Mesenteric fat pad (tissue), 1 donor: ENCODE measurements around the gene AP1S3. TPM values are rescaled to one million over a fixed set of nuclear protein-coding genes. Genes with fewer than 3 reads are reported as not detected.
"Not testable (repeated sequence)": the region's sequence is repeated elsewhere in the genome, so short reads cannot be mapped to it uniquely, and the experiment has no call there.

Experiments used
- DNase-seq: peaks from one replicate; pipeline ENCODE4 v3.0.0-alpha.2; 2020; ENCODE audit warnings: low spot score
- total RNA-seq: library from RNA; stranded (reverse); fragmentation: NEBNext Ultra II Directional; extraction: Animal tissue kit (Norgen Biotek cat#: 25700); gene quantifications from one replicate; pipeline ENCODE4 v1.2.1, GENCODE V29; 2021
- donor health status: DM: yes; HTN: yes; CAD: no.

The AP1S3 gene
- total RNA-seq, 1 donor from 2014 or later = 0.61 TPM

DNA sequence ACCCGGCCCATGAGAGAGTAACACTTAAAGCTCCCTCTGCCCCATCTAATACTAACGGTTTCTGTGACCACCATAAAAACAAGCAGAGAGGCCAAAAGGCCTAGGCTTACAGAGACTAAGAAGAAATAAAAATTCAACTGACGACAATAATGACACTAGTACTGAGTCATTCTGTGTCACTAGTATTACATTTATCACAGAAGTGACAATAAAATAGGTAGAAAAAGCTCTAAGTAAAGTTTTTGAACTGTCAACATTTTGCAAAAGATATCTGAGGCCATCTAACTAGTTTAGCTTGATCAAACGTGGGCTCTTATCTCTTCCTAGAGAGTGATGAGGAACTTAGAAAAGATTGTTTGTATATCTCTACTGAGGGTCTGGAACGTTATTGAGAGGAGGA, 35.6 kb downstream of the AP1S3 start:
- no peak for DNase-seq

DNA sequence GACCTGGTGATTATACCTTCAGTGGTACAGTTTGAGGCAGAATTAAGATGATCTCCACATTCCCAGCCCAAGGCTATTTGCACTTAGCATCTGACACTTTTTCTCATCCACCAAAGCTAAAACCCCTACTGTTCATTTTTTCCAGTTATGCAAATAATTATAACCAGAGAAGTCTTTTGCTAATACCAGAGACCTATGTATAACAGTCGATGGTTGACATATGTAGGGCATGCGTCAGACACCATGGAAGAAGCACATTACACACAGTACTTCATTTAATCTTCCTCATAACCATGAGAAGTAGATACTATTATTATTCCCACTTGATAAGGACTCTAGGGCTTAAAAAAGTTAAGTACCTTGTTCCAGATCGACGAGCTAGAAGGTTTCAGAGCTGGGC, 36.5 kb downstream of the AP1S3 start:
- no peak for DNase-seq

DNA sequence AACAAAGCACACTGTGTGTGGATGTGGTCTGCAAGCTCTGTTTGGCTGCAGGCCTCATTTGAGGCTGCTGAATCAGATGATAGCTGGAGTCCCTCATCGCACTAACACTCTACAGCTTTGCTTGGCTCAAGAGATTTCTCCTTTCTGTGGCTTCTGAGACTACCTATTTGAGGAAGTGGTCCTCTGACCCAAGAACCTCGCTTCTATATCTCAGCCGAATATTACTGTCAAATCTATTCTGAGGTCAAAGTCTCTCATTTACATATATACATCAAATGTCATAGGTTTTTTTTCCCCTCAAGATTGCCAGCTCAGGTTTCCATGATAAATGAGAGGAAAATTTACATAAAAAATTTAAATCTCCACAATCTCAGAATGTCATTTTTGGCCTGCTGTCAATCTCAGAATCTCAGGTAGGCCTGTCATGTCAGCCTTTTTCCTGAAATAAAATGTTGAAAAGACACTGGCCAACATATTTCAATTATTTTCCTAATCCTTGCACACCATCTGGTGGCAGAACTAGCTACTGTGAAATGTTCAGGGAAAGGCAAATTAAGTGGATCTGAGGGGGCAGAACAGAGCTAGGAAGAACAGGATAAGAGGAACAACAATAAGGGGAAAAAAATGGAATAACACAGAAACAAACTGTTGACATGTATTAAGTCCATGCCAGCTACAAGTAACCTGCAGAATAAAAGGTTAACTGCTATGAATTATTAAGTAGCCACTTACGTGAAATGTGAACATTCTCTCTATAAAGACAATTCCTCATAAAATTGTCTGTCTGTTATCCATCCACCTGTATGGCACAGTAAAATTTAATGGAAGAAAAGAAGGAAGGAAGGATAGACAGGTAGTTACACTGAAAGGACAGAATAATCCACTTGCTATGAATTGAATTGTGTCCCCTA, 39.3 kb downstream of the AP1S3 start:
- no peak for DNase-seq

DNA sequence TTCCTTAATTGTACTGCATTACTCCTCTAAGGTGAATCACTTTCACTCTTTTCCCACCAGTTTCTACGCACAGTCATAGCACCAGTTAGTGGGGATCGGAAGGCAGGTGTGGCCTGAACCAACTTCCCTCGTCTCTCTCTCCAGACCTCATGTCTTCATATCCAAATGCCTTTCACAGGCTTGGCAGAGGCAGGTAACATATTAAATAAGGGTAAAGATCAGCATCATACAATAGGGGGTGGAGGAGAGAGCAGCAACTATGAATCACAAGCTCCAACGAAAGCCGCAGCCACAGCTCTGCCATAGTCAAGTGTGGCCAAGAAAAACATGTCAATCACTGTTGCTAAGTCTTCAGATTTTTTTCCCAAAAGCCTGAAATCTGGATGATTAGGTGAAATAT, 40.3 kb downstream of the AP1S3 start:
- no peak for DNase-seq

DNA sequence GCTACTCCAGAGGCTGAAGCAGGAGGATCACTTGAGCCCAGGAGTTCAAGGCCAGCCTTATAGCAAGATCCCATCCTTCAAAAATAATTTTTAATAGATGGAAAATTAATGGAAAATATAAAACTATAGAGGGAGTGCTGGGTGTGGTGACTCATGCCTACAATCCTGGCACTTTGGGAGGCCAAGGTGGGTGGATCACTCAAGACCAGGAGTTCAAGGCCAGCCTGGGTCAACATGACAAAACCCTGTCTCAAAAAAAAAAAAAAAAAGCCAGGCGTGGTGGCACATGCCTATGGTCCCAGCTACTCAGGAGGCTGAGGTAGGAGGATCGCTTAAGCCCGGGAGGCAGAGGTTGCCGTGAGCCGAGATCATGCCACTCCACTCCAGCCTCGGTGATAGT, 48.0 kb downstream of the AP1S3 start:
- DNase-seq = no peak

DNA sequence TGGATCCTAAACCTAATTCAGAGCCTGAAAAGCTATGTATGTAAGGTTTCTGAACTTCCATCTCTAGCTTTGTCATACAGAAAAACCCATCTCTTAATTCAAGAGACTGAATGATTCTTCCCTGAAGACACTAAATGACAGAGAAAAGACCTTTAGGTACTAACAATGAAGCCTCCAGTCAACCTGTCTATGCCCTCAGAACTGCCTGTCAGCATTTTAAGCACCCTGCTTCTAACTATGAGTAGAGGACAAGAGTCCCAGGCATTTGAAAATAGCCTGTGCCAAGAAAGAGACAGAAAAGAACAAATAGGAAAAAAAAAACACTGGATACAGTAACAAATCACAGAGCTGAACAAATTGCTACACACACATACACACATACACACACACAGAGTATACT, 48.6 kb downstream of the AP1S3 start:
- no peak for DNase-seq

DNA sequence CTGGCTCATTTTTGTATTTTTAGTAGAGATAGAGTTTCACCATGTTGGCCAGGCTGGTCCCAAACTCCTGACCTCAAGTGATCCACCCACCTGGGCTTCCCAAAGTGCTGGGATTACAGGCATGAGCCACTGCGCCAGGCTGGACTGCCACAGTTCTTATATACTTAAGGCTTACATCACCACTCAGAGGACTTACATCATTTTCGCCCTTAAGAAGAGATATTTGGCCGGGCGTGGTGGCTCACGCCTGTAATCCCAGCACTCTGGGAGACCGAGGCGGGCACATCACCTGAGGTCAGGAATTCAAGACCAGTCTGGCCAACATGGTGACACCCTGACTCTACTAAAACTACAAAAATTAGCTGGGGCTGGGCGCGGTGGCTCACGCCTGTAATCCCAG, 49.3 kb downstream of the AP1S3 start:
- not testable (repeated sequence) for DNase-seq

DNA sequence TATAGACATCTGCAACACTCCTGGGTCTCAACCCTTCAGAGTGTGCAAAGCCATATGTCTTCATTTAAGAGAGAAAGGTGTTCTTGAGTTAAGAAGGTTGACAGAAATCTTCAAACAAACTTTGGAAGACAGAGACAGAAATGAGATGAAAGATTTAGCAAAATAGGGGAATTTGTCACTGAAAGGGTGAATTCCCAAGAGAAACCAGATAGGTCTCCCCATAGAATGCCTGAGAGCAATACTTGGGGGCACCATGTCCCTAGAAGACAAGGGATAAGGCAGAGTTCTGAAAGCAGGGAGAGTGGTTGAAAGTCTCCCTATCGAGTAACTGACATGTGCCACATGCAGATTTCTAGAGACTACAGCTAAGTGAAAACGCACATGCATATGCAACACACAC, 50.0 kb downstream of the AP1S3 start:
- no peak for DNase-seq

DNA sequence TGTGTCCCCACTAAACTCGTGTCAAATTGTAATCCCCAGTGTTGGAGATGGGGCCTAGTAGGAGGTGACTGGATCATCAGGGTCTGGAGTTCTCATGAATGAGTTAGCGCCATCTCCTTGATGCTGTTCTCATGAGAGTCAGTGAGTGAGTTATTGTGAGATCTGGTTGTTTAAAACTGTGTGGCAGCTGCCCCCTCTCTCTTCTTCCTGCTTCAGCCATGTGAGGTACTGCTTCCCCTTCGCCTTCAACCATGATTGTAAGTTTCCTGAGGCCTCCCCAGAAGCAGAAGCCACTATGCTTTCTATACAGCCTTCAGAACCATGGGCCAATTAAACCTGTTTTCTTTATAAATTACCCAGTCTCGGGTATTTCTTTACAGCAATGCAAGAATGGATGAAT, 50.4 kb downstream of the AP1S3 start:
- no peak for DNase-seq

DNA sequence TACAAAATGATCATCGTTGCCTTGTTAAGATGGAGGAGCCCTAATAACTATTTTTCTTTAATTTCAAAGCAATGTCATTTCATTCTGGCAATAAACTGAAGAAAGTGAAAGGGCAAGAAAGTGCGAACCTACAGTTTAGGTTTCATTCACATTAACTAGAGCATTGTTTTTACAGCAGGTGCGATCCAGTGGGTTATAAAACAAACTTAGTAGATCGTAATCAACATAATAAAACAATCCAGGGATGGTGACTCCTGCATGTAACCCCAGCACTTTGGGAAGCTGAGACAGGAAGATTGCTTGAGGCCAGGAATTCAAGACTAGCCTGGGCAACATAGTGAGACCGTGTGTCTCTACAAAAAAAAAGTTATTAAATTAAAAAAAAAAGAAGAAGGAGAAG, 51.1 kb downstream of the AP1S3 start:
- no peak for DNase-seq

DNA sequence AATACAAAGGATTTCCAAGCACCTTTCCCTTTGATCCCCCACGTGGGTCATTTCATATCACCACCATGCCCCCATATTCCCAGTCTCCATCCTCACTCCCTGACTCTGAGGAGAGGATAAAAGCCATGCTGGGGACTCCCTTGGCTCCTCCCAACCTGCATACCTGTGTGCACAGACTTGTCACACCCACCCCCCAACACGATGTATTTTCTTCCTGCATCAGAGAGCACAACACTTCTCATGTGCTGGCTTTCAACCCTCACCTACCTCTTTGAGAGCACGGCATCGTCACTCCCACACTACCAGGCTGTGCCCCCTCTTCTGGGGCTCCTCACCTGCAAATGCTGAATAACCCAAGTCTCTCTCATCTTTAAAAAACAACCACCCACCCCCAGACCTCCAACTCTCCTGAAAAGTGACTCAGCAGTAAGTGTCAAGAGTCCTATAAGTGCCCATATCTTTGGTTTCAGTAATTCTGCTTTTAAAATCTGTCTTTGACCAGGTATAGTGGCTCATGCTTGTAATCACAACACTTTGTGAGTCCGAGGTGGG, 53.1 kb downstream of the AP1S3 start:
- no peak for DNase-seq

DNA sequence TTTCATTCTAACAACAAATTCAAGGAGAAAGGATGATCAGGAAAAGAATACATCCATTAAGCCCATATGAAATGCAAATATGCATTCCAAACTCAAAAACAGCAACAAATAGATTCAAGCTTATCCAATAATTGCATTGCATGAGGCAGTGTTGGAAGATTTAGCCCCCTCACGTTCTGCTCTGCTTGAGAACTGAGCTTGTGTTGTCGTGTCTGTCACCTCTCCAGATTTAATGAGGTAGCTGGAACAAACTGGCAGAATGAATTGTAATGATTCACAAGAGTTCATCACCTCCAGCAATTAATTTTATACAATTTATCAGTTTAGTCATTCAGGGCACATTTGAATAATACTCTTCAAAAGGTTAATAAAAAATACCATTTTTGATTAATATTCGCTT, 54.8 kb downstream of the AP1S3 start:
- no peak for DNase-seq

DNA sequence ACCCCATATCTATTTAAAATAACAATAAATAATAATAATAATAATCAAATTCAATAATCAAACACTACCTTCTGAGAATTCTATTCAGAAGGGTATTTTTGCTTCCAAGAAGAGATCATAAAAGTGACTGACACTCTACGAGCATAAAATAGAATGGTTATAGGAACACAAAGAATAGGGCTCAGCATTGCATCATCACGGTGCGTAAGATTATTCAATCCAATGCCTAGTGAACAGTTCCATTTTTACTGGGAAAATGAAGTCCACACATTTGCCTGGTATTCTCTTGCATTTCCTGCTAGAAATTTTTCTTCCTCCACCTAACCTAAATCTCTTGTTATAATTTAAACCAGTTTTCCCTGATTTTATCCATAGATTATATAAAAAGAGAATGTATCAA, 55.8 kb downstream of the AP1S3 start:
- no peak for DNase-seq

DNA sequence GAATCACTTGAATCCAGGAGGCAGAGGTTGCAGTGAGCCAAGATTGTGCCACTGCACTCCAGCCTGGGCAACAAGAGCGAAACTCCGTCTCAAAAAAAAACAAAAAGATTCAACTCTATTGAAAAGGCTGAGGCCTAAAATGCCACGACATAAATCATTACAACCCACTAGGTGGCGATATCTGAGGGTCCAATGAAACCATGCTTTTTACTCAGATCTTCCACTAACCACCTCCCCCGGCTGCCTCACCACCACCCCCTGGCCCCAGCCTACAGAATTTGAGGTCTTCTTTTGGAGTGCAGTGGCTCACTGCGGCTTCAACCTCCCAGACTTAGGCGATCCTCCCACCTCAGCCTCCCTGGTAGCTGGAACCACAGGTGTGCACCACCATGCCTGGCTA, 57.5 kb downstream of the AP1S3 start:
- DNase-seq = no peak

DNA sequence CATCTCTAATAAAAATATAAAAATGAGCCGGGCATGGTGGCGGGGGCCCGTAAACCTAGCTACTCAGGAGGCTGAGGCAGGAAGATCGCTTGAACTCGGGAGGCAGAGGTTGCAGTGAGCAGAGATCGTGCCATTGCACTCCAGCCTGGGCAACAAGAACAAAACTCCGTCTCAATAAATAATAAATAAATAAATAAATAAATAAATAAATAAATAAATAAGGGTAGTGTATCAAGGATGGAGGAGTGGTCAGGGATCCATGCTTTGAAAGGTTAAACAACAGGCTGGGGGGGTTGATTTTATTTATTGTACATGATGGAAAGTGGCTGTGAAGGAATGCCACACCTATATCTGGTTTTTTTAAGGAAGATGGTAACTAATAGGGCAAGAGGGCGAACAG, 63.2 kb downstream of the AP1S3 start:
- DNase-seq = no peak

DNA sequence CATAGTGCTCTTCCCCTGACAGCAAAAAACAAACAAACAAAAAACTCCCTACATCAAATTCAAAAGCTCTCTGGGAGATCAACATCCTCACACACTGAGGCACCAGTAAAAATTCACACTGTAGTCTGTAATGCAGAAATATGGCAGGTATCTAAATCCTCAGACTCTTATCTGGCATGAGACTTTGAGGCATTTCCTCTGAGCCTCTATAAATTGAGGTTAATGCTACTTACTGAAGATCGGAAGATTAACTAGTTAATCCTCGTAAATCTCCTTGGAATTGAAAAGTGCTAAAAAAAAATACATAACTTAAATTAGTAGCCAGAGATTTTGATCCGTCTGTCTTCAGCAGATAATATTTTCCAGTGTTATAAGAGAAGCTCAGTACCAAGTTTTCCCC, 65.0 kb downstream of the AP1S3 start:
- DNase-seq = no peak

DNA sequence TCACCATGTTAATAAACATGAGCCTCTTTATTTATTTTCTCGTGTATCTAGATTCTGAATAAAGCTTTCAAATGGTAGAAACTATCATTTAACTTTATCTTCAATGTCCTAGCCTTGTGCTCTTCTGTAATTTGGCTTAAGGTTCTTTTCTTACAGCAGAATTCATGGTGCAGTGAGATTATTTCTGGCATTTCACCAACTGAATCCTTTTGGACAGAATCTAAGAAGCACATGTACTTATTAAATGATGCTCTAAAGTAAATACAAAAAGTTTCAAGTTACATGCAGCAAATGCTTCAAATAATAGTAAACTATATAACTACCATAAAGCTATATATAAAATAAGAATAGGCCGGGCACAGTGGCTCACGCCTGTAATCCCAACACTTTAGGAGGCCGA, 65.9 kb downstream of the AP1S3 start:
- DNase-seq = no peak

DNA sequence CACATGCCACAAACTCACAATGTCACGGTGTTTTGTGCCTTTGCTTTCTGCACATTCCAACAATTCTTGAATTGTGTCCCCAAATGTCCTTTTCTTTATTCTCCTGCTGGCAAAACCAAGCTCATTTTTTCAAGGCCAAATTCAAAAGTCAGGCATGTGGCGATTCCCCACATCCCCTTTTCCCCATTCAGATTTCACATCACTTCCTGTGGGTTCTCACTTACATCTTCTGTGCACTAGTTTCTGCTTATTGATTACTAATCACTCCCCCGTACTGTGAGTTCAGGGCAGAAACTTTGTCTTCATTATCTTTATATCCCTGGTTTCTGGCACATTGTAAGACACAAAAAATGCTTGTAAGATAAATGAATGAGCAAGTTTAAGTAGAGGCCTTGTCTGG, 69.2 kb downstream of the AP1S3 start:
- DNase-seq = no peak

DNA sequence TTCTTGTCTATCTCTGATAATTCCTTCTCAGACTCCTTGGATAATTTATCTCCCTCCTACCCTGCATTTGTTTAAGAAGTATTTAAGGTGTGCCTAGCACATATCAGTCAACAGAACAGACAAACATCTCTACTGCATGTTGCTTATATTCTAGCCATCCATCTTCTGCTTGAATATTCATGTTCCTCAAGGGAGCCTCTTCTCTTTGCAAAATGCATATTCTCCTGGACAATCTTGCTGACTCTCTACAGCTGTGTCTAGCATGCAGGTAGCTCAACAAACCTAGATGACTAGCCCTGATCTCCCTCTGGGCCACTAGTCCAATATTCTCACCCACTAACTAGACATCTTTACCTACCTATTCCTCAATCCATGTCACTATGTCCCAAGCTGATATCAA, 70.0 kb downstream of the AP1S3 start:
- no peak for DNase-seq

DNA sequence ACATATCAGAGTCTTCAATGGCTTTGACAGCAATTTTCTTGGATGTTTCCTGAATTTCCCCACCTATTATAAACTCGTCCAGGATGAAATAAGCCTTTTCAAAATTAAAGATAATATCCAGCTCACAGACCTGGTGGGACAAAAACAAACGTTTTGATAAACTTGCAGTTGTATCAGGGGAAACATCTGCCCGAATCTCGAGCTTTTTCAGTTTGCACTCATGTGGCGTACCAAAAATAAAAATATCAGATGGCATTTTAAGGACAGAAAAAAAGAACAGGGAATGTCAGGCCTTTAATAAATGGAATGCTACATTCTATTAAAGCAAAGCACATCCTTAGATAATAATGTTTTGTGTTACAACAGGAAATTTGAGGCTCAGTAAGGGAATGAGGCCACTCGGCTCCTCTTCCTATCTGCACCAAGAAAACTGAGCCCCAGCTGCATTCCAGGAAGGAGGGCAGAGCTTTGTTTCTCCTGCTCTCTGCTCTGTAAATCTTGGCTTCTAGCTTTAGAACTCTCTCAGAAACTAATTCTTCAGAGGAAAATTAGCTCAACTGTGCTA, 72.1 kb downstream of the AP1S3 start:
- DNase-seq = no peak

DNA sequence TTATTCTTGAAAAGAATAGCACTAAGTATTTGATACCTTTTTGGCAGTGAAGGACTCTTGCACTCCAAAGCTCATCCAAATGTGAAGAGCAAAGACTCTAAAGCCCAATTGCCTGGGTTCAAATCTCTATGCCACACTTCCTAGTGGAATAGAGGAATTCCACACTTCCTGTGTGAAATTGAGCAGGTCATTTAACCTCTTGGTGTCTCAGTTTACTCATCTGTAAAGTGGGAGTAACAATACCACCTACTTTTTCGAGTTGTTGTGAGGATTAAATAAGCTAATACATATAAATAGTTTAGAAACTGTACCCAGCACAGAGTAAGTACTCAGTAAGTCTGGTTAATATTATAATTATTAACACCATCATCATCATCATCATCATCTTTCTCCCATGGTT, 72.6 kb downstream of the AP1S3 start:
- no peak for DNase-seq

DNA sequence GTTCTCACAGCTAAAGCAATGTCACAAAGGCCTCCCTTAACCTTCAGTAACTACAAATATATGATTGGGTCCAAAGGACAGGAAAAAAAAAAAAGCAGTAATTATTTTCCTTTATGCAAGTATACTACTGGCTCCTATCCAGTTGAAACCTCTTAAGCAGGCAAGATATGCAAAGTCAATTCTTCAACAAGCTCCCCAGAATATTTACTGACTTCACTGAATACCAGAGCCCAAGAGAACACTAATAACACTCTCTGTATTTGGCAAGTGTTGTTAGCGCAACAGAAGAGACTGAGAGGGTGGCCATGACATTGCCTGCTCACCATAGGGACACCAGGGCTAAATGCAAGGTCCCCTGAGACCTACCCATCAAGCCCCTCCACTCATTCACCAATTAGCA, 74.5 kb downstream of the AP1S3 start:
- DNase-seq = no peak

DNA sequence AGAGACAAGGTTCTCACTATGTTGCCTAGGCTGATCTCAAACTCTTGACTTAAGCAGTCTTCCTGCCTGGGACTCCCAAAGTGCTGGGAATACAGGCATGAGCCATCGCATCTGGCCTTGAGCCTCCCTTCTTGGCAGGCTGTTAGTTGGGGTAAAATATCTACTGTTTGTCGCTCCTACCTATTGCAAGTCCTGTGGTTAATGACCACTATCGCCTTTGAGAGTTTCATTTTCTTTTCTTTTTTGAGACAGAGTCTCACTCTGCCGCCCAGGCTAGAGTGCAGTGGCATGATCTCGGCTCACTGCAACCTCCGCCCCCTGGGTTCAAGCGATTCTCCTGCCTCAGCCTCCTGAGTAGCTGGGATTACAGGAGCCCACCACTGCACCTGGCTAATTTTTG, 75.6 kb downstream of the AP1S3 start:
- not testable (repeated sequence) for DNase-seq
